ENCODE data around the gene ERP29.
"Not testable (repeated sequence)": the region's sequence is repeated elsewhere in the genome, so short reads cannot be mapped to it uniquely, and the experiment has no call there.

Gene ERP29

DNA sequence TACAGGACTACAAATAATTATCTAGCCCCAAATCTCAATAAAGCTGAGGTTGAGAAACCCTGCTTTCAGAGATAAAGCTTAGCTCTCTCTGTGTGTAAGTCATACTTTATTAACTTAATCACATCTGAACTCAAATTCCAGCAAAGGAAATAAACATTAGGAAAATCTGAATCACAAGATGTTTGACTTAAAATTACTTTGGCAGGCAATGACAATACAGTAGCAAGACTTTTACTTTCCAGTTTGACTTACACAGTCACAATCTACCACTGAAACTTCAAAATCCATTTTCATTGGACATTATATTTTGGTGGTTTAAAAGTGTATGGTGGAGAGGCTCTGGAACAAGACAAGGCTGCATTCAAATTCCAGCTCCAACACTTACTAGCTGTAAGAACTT, 11.7 kb upstream of the ERP29 start:
- no peak overlapping the region for H3K4me3 ChIP-seq (ENCODE audit: low read length)
- no peaks in the 10 kb centered on the region for H3K36me3 ChIP-seq (ENCODE audit: control insufficient read depth, insufficient read depth, low read length)
- H3K27me3 ChIP-seq (ENCODE audit: control insufficient read depth, insufficient read depth, low read length): no peaks in the 10 kb centered on the region
- no peaks in the 10 kb centered on the region for H3K4me1 ChIP-seq (ENCODE audit: control insufficient read depth, insufficient read depth, low read length)
- no peaks in the 10 kb centered on the region for H3K9me3 ChIP-seq (ENCODE audit: control insufficient read depth, insufficient read depth, low read length)
- no peak overlapping the region for H3K27ac ChIP-seq (ENCODE audit: low read length)
- no peak for DNase-seq (ENCODE audit: low read depth, low spot score)

DNA sequence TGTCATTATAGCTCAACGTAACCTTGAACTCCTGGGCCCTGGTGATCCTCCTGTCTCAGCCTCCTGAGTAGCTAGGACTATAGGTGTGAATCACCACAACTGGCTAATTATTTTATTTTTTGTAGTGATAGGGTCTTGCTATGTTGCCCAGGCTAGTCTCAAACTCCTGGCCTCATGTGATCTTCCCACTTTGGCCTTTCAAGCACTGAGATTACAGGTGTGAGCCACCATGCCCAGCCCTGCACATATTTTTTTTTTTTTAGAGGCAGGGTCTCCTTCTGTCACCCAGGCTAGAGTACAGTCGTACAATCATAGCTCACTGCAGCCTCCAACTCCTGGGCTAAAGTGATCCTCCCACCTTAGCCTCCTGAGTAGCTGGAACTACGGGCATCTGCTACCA, 9.2 kb upstream of the ERP29 start:
- DNase-seq (ENCODE audit: low read depth, low spot score): no peak
- Histone ChIP-seq H3K27ac (ENCODE audit: low read length) (no peak overlapping the region), H3K36me3 (ENCODE audit: control insufficient read depth, insufficient read depth, low read length) (no peaks in the 10 kb centered on the region), H3K4me3 (ENCODE audit: low read length) (no peak overlapping the region), H3K4me1 (ENCODE audit: control insufficient read depth, insufficient read depth, low read length) (no peaks in the 10 kb centered on the region), H3K27me3 (ENCODE audit: control insufficient read depth, insufficient read depth, low read length) (no peaks in the 10 kb centered on the region), H3K9me3 (ENCODE audit: control insufficient read depth, insufficient read depth, low read length) (no peaks in the 10 kb centered on the region)
- no CpG with 5 or more reads among the region's 3 CpGs for WGBS (ENCODE audit: insufficient coverage, insufficient read length)

DNA sequence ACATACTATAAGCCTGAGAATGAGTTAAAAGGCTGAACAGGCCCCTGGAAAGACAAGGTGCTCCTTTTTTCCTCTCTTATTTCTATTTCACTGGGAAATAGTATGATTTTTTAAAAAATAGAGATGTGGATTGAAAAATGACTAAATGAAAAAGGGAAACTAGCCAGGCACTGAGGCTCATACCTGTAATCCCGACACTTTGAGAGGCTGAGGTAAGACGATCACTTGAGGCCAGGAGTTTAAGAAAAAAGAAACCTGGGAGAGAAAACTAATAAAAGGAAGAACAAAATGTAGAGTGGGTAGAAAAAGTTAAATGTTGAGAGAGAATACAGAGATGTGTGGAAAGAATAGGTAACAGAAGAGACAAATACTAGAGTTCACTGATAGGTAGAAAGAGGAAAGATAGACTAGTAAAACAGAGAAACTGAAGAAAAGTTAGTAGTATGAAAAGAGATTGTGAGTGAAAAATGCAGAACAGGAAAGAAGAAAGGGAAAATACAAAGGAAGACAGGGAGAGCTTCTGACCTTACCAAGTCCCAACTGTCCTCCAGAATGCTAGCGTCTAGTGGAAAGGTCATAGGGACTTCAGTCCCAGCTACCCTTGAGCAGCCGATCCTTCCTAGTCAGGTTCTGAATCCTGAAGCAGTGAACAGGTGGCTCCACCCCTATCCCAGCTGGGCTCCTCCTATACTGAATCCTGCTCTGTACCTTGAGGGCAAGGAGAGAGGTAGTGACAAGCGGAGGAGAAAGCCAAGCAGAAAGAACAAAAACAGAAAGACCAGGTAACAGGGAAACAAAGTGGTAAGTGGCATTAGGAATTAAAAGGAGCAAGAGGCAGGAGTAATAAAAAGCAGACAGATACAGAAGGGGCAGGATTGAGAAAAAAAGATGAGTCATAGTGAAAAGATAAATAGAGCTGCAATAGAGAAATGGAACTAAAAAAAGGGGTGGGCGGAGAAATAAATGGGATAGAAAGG, 7.5 kb upstream of the ERP29 start:
- H3K36me3 ChIP-seq (ENCODE audit: control insufficient read depth, insufficient read depth, low read length): no peaks in the 10 kb centered on the region
- DNase-seq (ENCODE audit: low read depth, low spot score): no peak
- 100% methylated on average over 1 of the region's 6 CpGs for WGBS (ENCODE audit: insufficient coverage, insufficient read length)
- no peak overlapping the region for H3K27ac ChIP-seq (ENCODE audit: low read length)
- no peak overlapping the region for H3K4me3 ChIP-seq (ENCODE audit: low read length)
- H3K4me1 ChIP-seq (ENCODE audit: control insufficient read depth, insufficient read depth, low read length): no peaks in the 10 kb centered on the region
- H3K27me3 ChIP-seq (ENCODE audit: control insufficient read depth, insufficient read depth, low read length): no peaks in the 10 kb centered on the region
- H3K9me3 ChIP-seq (ENCODE audit: control insufficient read depth, insufficient read depth, low read length): no peaks in the 10 kb centered on the region

DNA sequence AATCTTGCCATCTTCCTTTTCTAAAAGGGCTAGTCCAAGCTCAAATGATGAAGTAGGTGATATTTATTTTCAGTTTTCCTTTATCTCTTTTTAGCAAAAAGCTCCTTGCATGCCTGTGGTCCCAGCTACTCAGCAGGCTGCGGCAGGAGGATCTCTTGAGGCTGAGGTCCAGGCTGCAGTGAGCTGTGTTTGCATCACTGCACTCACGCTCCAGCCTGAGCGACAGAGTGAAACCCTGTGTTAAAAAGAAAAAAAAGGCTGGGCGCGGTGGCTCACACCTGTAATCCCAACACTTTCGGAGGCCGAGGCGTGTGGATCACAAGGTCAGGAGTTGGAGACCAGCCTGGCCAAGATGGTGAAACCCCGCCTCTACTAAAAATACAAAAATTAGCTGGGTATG, 5.3 kb upstream of the ERP29 start:
- no peak overlapping the region for H3K4me3 ChIP-seq (ENCODE audit: low read length)
- H3K27me3 ChIP-seq (ENCODE audit: control insufficient read depth, insufficient read depth, low read length): no peaks in the 10 kb centered on the region
- no CpG with 5 or more reads among the region's 9 CpGs for WGBS (ENCODE audit: insufficient coverage, insufficient read length)
- peaks cover 2% of the 10 kb centered on the region for H3K4me1 ChIP-seq (ENCODE audit: control insufficient read depth, insufficient read depth, low read length)
- DNase-seq (ENCODE audit: low read depth, low spot score): no peak
- no peaks in the 10 kb centered on the region for H3K36me3 ChIP-seq (ENCODE audit: control insufficient read depth, insufficient read depth, low read length)
- no peak overlapping the region for H3K27ac ChIP-seq (ENCODE audit: low read length)
- H3K9me3 ChIP-seq (ENCODE audit: control insufficient read depth, insufficient read depth, low read length): no peaks in the 10 kb centered on the region

DNA sequence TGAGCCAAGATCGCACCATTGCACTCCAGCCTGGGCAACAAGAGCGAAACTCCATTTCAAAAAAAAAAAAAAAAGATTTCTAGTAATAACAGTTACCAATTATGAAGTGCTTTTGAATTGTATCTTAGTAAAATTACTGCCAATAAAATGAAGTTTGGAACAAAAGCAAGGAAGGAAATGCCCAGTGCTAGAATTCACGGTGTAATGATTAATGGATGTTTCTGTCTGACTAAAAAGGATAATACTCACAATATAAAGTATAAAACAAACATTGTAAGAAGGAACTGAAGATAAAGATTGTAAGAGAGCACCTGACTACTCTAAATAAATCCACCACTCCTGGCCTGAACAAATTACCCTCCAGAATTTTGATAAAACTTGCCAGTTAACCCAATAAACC, 4.3 kb upstream of the ERP29 start:
- Histone ChIP-seq H3K4me1 (ENCODE audit: control insufficient read depth, insufficient read depth, low read length) (peaks cover 2% of the 10 kb centered on the region), H3K27ac (ENCODE audit: low read length) (no peak overlapping the region), H3K36me3 (ENCODE audit: control insufficient read depth, insufficient read depth, low read length) (no peaks in the 10 kb centered on the region), H3K9me3 (ENCODE audit: control insufficient read depth, insufficient read depth, low read length) (no peaks in the 10 kb centered on the region), H3K4me3 (ENCODE audit: low read length) (no peak overlapping the region), H3K27me3 (ENCODE audit: control insufficient read depth, insufficient read depth, low read length) (no peaks in the 10 kb centered on the region)
- no peak for DNase-seq (ENCODE audit: low read depth, low spot score)
- WGBS (ENCODE audit: insufficient coverage, insufficient read length): no CpG with 5 or more reads among the region's 3 CpGs

DNA sequence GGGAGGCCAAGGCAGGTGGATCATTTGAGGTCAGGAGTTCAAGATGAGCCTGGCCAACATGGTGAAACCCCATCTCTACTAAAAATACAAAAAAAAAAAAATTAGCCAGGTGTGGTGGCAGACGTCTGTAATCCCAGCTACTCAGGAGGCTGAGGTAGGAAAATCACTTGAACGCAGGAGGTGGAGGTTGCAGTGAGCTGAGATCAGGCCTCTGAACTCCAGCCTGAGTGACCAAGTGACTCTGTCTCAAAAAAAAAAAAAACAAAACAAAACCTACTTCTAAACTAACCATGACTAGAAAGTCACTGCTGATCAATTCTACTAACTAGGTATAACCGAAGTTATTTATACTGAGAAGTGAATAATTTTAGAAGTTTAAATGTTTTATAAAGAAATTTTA, 3.6 kb upstream of the ERP29 start:
- H3K4me1 ChIP-seq (ENCODE audit: control insufficient read depth, insufficient read depth, low read length); H3K9me3 ChIP-seq (ENCODE audit: control insufficient read depth, insufficient read depth, low read length); H3K36me3 ChIP-seq (ENCODE audit: control insufficient read depth, insufficient read depth, low read length); H3K27ac ChIP-seq (ENCODE audit: low read length); H3K27me3 ChIP-seq (ENCODE audit: control insufficient read depth, insufficient read depth, low read length); DNase-seq (ENCODE audit: low read depth, low spot score); H3K4me3 ChIP-seq (ENCODE audit: low read length): not testable (repeated sequence)
- no CpG with 5 or more reads among the region's 3 CpGs for WGBS (ENCODE audit: insufficient coverage, insufficient read length)

DNA sequence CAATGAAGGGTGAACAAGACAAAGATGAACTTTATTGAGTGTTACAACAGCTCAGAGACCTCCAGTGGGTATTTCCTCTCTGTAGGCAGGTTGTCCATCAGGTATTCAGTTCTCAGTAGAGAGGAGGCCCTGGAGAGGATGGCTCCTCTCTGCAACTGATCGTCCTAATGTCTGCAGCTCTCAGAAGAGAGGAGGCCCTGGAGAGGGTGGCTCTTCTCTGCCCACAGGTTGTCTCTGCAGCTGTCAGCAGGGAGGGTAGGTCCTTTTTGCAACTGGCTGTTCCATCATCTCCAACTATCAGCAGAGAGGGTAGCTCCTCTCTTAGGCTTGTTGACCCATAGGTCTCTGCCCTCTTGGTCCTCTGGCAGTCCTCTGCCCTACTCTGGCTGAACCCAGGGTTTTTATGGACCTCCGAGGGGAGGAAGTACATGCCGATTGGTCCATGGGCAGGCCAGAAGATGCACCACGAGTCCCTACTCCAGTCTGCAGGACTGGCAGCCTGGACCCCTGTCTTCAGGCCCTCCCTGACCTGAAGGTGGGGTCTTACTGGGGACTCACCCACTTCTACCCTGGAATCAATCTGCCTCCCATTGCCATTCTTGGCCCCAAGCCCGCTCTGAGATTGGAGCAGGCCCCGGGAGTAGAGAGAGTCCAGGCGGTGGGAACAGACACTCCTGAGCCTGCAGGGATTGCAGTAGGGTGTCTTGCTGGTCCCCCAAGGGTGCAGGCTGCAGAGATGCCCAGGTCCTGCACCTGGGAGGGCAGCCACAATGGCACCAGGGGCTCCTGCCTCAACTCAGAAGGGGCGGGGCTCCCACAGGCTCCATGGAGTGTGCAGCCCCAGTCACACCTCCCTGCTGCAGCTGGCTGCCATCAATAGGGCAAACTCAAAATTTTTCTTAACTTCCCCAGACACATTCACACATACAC, 2.5 kb upstream of the ERP29 start:
- Histone ChIP-seq H3K9me3 (ENCODE audit: control insufficient read depth, insufficient read depth, low read length) (no peaks in the 10 kb centered on the region), H3K4me1 (ENCODE audit: control insufficient read depth, insufficient read depth, low read length) (peaks cover 2% of the 10 kb centered on the region), H3K27ac (ENCODE audit: low read length) (no peak overlapping the region), H3K27me3 (ENCODE audit: control insufficient read depth, insufficient read depth, low read length) (no peaks in the 10 kb centered on the region), H3K36me3 (ENCODE audit: control insufficient read depth, insufficient read depth, low read length) (no peaks in the 10 kb centered on the region), H3K4me3 (ENCODE audit: low read length) (no peak overlapping the region)
- no peak for DNase-seq (ENCODE audit: low read depth, low spot score)
- no CpG with 5 or more reads among the region's 8 CpGs for WGBS (ENCODE audit: insufficient coverage, insufficient read length)

DNA sequence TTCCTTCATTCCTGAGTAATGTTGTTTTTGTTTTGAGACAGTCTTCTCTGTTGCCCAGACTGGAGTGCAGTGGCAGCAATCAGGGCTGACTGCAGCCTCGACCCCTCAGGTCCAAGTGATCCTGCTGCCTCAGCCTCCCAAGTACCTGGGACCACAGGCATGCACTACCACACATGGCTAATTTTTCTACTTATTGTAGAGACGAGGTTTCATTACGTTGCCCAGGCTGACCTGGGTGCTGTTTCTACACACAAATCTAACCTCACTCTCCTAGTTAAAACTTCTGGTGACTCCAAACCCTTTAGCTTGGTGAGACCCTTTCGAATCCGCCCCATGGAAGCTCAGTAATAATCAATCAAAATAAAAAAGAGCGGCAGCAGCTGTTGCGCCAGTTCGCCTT, 1.5 kb upstream of the ERP29 start:
- DNase-seq (ENCODE audit: low read depth, low spot score): no peak
- H3K27ac ChIP-seq (ENCODE audit: low read length): no peak overlapping the region
- no CpG with 5 or more reads among the region's 8 CpGs for WGBS (ENCODE audit: insufficient coverage, insufficient read length)
- no peaks in the 10 kb centered on the region for H3K27me3 ChIP-seq (ENCODE audit: control insufficient read depth, insufficient read depth, low read length)
- H3K36me3 ChIP-seq (ENCODE audit: control insufficient read depth, insufficient read depth, low read length): no peaks in the 10 kb centered on the region
- H3K4me1 ChIP-seq (ENCODE audit: control insufficient read depth, insufficient read depth, low read length): peaks cover 2% of the 10 kb centered on the region
- H3K9me3 ChIP-seq (ENCODE audit: control insufficient read depth, insufficient read depth, low read length): no peaks in the 10 kb centered on the region
- H3K4me3 ChIP-seq (ENCODE audit: low read length): peak overlapping the region; percentile 10; the same call in 1 of the 2 replicates

DNA sequence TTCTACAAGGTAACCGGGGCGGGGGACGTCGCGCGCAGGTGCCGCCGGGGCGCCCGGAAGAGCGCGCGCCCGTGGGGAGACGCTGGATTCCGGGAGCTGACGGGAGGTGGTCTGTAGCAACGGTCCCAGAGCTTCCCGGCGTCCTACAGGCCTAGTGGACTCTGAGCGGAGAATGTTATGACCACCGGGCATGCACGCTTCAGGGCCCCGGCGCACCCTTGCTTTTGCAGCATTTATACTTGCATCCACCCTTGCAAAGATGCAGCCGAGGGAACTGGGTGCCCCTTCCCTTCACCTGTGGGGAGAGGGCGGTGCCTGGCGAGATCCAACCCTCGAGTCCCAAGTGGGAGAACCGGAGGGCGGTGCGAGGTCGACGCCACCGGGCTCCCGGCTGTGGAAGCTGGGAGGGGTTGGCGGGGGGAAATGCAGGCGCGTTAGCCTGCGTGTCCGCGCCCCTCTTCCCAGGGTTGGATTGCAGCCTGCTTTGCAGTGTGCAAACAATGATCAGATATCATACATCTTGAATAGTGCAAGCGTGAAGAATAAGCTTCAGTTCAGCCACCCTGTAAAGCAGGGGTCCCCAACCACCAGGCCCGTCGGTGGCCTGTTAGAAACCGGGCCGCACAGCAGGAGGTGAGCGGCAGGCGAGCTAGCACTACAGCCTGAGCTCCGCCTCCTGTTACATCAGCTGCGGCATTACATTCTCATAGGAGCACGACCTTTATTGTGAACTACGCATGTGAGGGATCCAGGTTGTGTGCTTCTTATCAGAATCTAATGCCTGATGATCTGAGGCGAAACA, 576 bp downstream of the ERP29 start:
- Histone ChIP-seq H3K4me1 (ENCODE audit: control insufficient read depth, insufficient read depth, low read length) (peaks cover 2% of the 10 kb centered on the region), H3K27ac (ENCODE audit: low read length) (no peak overlapping the region), H3K36me3 (ENCODE audit: control insufficient read depth, insufficient read depth, low read length) (no peaks in the 10 kb centered on the region; the same call in 1 of the 2 replicates), H3K9me3 (ENCODE audit: control insufficient read depth, insufficient read depth, low read length) (no peaks in the 10 kb centered on the region), H3K4me3 (ENCODE audit: low read length) (peak overlapping the region; percentile 64), H3K27me3 (ENCODE audit: control insufficient read depth, insufficient read depth, low read length) (no peaks in the 10 kb centered on the region)
- WGBS (ENCODE audit: insufficient coverage, insufficient read length): no CpG with 5 or more reads among the region's 54 CpGs
- DNase-seq (ENCODE audit: low read depth, low spot score): no peak

DNA sequence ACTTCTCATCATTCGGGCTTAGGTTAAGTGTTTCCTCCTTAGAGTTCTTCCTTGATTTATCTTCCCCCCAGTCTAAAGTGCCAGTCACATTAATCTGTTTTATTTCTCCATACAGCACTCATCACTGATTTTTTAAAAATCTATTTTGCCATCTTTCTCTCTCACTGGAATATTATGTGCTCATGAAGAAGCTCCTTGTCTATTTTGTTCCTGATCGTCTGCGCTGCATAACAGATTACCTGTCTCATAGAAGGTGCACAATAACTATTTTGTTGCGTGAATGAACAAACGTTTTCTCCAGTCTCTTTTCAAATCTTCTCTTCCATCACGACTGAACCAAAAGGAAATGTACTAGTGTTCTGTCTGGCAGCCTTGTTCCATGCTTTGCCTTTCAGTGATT, 2.7 kb downstream of the ERP29 start:
- DNase-seq (ENCODE audit: low read depth, low spot score): no peak
- H3K9me3 ChIP-seq (ENCODE audit: control insufficient read depth, insufficient read depth, low read length): no peaks in the 10 kb centered on the region
- H3K36me3 ChIP-seq (ENCODE audit: control insufficient read depth, insufficient read depth, low read length): peaks cover 5% of the 10 kb centered on the region; the same call in 1 of the 2 replicates
- no peak overlapping the region for H3K4me3 ChIP-seq (ENCODE audit: low read length)
- no peak overlapping the region for H3K27ac ChIP-seq (ENCODE audit: low read length)
- H3K4me1 ChIP-seq (ENCODE audit: control insufficient read depth, insufficient read depth, low read length): peaks cover 2% of the 10 kb centered on the region
- no peaks in the 10 kb centered on the region for H3K27me3 ChIP-seq (ENCODE audit: control insufficient read depth, insufficient read depth, low read length)
- WGBS (ENCODE audit: insufficient coverage, insufficient read length): no CpG with 5 or more reads among the region's 6 CpGs
